HG02943 (cell line): ENCODE results near the gene PRLHR.

Experiments used
- ATAC-seq: cut with Tn5 transposase; IDR thresholded peaks from one replicate; pipeline ENCODE4 v1.9.1; 2021; ENCODE audit warnings: mild to moderate bottlenecking, low read depth, moderate library complexity; ENCODE audit not compliant: unreplicated experiment

Gene PRLHR

GRCh38 chr10:118590334-118590733, 5.1 kb downstream of the PRLHR start:
- no peak for ATAC-seq

GRCh38 chr10:118587881-118588651, 7.4 kb downstream of the PRLHR start:
- ATAC-seq, result no peak

GRCh38 chr10:118586911-118587310, 8.5 kb downstream of the PRLHR start:
- no peak for ATAC-seq

- ATAC-seq, result no peak
These were observed 9.7 kb downstream of the PRLHR start for GRCh38 chr10:118585794-118586193.

GRCh38 chr10:118585234-118585633, 10.2 kb downstream of the PRLHR start:
- ATAC-seq, result no peak

- no peak for ATAC-seq
These were observed 11.1 kb downstream of the PRLHR start for GRCh38 chr10:118584181-118584954.

- ATAC-seq, result no peak
These were observed 11.8 kb downstream of the PRLHR start for GRCh38 chr10:118583611-118584010.

- no peak for ATAC-seq
These were observed 12.9 kb downstream of the PRLHR start for GRCh38 chr10:118582511-118582910.

GRCh38 chr10:118581340-118581739, 14.1 kb downstream of the PRLHR start:
- no peak for ATAC-seq

GRCh38 chr10:118580702-118581101, 14.7 kb downstream of the PRLHR start:
- no peak for ATAC-seq

GRCh38 chr10:118573512-118573911, 21.9 kb downstream of the PRLHR start:
- ATAC-seq, result no peak

- no peak for ATAC-seq
These were observed 23.0 kb downstream of the PRLHR start for GRCh38 chr10:118572256-118573041.

- ATAC-seq, result no peak
These were observed 24.3 kb downstream of the PRLHR start for GRCh38 chr10:118571123-118571522.

GRCh38 chr10:118570591-118570990, 24.9 kb downstream of the PRLHR start:
- no peak for ATAC-seq

- ATAC-seq, result no peak
These were observed 25.6 kb downstream of the PRLHR start for GRCh38 chr10:118569882-118570252.

GRCh38 chr10:118569241-118569881, 26.1 kb downstream of the PRLHR start:
- ATAC-seq, result no peak

GRCh38 chr10:118568327-118568848, 27.1 kb downstream of the PRLHR start:
- no peak for ATAC-seq

- no peak for ATAC-seq
These were observed 27.7 kb downstream of the PRLHR start for GRCh38 chr10:118567701-118568248.

- no peak for ATAC-seq
These were observed 28.5 kb downstream of the PRLHR start for GRCh38 chr10:118566911-118567310.
